Upper lobe of left lung (tissue), 4 donors: Measurements from ENCODE around the gene AMZ1.

ENCODE experiments used
- CTCF ChIP-seq, 6 experiments: fragments of 450-650 bp in 4 of 6; fragments of 200-600 bp in 2 of 6; sonication (generic) in 2 of 6; IDR thresholded peaks; one replicate each; pipeline ENCODE4 v1.5.1; 2016 to 2019; ENCODE audit warnings: antibody characterized with exemption in 6 of 6
- EP300 ChIP-seq, 4 donors: sonication (generic); formaldehyde crosslinking; IDR thresholded peaks; one replicate each; pipeline ENCODE4 v1.5.1; 2017; ENCODE audit warnings: antibody characterized with exemption in 4 of 4, control low read depth in 2 of 4

GRCh38 chr7:2658941-2659340 is 29.1 kb upstream of the AMZ1 start:
- TF ChIP-seq CTCF (IDR thresholded peaks at IDR 0.05): no peak
- no peak for TF ChIP-seq EP300 (IDR thresholded peaks at IDR 0.05)
